Stimulated activated CD8-positive, alpha-beta memory T cell treated with anti-CD3 and anti-CD28 coated beads, Interleukin-2, amount 100 ng/mL, for 1 hour (primary cell): ENCODE data around the gene PHLPP1.

Experiments used
- DNase-seq, 2 donors: peaks; one replicate each; pipeline ENCODE4 v3.0.0-alpha.2; 2020; ENCODE audit warnings: low read depth in 2 of 2

The PHLPP1 gene

DNA sequence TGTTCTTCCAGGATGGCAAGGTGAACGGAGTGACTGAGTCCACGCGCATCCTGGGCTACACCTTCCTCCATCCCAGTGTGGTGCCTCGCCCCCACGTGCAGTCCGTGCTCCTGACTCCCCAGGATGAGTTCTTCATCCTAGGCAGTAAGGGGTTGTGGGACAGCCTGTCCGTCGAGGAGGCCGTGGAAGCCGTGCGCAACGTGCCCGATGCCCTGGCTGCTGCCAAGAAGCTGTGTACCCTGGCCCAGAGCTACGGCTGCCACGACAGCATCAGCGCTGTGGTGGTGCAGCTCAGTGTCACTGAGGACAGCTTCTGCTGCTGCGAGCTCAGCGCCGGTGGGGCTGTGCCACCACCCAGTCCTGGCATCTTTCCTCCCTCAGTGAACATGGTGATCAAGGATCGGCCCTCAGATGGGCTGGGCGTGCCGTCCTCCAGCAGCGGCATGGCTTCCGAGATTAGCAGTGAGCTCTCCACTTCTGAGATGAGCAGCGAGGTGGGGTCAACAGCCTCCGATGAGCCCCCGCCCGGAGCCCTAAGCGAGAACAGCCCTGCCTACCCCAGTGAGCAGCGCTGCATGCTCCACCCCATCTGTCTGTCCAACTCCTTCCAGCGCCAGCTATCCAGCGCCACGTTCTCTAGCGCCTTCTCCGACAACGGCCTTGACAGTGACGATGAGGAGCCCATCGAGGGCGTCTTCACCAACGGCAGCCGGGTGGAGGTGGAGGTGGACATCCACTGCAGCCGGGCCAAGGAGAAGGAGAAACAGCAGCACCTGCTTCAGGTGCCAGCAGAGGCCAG is 263.1 kb downstream of the PHLPP1 start:
- no peak for DNase-seq

- no peak for DNase-seq
These were observed 263.8 kb downstream of the PHLPP1 start for GRCh38 chr18:62979176-62979575.

GRCh38 chr18:62979900-62980299 is 264.6 kb downstream of the PHLPP1 start:
- no peak for DNase-seq

- DNase-seq = no peak
These were observed 266.2 kb downstream of the PHLPP1 start for GRCh38 chr18:62981566-62981965.

DNA sequence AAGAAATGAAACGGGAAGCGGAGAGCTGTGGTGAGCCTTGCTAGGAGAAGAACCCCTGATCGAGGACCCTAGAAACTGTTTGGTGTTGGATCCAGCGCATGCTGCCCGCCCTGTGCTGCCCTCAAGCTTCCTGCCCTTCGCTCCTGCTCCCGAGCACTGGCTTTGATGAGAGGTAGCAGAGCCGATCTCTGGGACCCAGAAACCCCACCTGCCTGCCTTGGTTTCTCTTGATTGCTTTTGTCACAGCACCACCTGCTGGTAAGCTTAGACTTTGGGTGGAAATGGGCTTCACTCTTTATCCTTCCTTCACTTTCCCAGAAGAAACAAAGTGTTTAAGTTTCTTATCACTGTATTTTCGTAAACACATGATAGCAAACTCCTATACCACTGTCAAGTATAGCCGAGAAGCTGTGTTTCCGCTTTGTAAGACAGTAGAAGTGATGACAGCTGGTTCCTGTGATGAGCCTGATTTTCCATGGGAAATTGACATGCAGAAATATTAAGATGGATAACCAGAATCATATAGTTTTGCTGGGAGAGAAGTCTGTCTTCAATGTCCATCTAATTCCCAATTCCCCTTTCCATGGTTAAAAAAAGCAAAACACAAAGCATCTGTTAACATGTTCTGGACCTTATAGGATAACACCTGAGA is 267.4 kb downstream of the PHLPP1 start:
- peak in 1 of 2 donors; percentile 9 for DNase-seq

- no peak for DNase-seq
These were observed 269.4 kb downstream of the PHLPP1 start for GRCh38 chr18:62984656-62985315.

- DNase-seq = no peak
These were observed 271.1 kb downstream of the PHLPP1 start for GRCh38 chr18:62986490-62986889.

DNA sequence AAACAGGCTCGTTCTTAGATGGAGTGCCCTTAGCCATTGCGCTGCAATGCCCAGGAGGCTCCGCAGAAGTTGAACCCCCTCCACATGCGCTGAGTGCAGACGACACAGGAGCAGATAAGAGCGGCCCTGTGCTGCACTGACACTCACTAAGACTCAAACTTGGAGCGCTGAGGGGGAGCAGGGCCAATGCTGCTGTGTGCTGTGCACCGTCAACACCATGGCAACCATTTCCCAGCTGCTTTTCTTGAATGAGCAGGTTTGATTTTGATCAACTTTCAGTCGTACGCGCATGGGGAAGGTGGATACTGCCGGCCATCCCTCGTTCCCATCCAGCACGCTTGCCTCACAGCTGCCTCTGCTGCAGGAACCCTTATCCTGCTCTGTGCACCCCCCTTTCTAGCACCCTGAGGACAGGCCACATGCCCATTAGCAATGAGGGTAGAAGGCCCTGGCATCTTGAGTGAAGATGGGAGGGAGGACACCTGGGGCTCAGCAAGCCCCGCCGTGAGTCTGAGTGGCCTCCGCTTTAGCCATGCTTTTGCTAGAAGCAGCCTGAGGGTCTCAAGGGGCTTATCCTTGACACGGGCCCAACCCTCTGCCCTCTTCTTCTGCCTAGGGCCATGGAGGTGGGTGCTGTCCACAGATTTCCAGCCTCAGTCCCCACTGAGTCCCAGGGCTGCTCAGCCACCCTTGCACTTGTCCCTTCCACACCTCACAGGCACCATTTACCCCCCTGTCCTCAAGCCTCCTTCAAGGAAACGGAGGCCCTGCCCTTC is 271.9 kb downstream of the PHLPP1 start:
- no peak for DNase-seq

GRCh38 chr18:62987859-62988258 is 272.5 kb downstream of the PHLPP1 start:
- DNase-seq = no peak

DNA sequence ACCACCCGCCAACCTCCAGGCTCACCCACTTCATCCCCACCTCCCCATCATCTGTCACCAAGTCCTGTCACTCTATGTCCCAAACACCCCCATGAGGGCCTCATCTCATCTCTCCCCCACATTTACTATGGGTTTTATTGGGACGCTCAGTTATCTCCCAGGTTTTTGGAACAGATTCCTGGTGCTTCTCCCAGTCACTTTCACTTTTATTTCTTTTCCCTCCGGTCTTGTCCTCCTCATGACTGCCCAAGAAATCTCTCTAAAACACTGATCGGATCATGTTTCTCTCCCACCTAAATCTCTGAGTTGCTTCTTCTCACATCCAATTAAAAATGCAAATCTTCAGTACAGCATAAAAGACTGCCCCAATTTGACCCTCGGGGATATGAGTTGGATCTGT is 273.1 kb downstream of the PHLPP1 start:
- no peak for DNase-seq

DNA sequence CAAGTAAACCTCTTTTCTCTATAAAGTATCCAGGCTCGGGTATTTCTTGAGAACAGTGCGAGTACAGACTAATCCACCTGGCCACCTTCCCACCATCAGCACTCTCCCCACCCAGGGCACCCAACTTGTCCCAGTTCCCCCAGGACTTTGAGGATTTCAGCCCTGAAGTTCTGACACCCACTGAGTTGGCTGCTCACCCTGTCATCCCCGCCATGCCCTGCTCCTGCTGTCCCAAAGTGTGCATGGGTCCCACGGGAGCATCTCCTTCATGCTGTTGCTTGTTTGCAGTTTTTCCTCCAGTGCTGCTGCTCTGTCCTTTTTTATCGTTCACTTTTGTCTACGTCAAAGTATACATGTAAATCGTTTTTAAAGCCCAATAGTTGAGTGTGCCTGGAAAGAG is 273.9 kb downstream of the PHLPP1 start:
- DNase-seq = no peak

DNA sequence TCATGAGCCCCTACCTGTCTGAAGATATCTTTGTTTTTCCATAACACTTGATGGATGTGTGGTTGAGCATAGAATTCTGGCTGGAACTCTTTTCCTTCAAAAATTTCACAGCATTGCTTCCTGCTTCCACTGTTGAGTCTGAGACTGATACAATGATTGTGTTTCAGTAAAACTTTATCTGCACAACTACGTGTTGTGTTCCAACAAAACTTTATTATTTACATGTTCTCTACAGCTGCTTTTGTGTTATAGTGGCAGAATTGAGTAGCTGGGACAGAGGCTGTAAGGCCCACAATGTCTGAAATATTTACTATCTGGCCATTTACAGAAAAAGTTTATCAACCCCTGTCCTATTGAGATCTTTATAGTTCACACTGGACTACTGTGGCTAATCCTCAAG is 275.3 kb downstream of the PHLPP1 start:
- no peak for DNase-seq

DNA sequence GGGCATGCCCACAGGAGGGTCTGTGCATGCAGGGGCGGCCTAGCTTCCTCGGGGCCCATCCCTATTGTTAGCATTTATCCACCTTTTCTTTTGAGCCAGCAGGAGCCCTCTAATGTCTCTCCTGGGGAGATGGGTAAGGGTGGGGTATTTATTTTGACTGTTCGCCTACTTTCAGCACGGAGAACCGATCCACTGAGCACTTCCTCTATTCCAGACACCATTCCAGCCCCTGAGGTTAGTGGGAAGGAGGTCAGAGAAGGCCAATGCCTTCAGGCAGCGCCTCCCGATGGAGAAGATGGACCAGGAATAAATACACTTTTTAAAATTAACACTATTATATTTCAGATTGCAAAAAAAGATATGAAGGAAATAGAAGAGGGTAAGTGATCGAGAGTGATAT is 276.0 kb downstream of the PHLPP1 start:
- DNase-seq = no peak

GRCh38 chr18:62991959-62992358 is 276.6 kb downstream of the PHLPP1 start:
- no peak for DNase-seq

- DNase-seq = no peak
These were observed 277.6 kb downstream of the PHLPP1 start for GRCh38 chr18:62992877-62993365.

DNA sequence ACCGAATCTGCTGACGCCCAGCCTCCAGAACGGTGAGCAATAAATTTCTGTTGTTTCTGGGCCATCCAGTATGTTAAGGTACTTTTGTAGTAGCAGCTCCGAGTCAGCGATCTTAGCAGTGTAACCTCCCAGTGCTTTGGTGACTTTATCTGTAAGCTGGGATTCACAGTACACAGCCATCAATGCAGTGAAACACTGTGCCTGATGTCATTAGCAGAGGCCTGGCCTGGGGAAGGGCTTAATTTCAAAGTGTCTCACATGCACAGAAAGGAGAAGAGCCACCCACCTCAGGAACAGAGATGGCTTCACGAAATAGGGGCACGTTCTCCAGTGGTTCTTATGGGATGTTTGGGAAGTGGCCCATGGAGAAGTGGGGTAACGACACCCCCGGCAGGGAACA is 281.2 kb downstream of the PHLPP1 start:
- no peak for DNase-seq

DNA sequence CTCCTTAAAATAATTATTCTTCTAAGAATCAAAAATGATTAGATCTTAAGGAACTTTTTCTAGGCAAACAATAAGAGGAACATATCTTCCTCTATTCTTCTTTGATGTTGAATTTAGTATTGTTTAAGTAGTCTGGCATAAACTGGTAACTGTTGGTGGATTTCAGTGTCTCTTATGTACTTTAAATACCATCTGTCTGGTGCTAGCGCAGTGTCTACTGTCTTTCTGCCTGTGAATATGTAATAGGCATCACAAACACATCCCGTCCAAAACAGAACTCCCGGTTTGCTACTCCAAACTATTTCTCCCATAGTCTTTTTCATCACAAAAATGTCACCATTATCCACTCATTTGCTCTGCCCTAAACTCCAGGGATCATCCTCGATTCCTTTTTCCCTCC is 281.7 kb downstream of the PHLPP1 start:
- no peak for DNase-seq

DNA sequence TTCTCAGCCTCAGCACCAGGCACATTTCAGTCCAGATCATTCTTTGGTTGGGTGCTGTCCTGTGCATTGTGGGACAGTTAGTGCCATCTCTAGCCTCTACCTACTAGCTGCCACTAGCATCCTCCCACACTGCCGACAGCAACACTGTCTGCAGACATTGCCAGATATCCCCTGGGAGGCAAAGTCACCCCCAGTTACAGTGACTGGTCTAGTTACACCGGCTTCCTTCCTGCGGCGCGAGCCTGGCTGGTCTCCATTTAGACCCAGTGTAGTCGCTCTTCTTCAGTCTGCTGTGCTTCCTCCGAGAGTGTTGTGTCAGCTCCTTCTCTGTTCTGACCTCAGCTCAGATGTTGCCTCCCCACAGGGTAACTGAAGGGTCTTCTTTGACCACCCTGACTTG is 283.1 kb downstream of the PHLPP1 start:
- no peak for DNase-seq

DNA sequence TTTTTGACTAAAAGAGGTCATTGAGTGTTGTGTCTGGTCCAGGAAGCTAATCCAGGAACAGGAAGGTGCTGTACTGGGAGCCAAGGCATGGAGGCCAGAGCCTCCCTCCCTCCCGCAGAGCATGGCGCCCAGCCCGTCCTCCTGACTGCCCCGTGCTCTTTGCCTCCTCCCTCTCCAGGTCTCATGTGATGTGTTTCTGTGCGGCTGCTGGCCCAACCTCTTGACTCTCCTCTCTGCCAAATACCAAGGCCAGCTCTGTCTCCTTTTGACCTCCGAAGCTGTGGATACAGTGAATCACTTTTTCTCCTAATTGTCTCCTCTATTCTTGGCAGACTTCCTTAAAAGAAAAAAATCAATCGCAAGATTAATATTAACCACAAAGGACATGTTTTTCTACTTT is 284.1 kb downstream of the PHLPP1 start:
- DNase-seq = no peak

- DNase-seq = no peak
These were observed 284.6 kb downstream of the PHLPP1 start for GRCh38 chr18:62999921-63000320.

- no peak for DNase-seq
These were observed 285.5 kb downstream of the PHLPP1 start for GRCh38 chr18:63000839-63001238.

DNA sequence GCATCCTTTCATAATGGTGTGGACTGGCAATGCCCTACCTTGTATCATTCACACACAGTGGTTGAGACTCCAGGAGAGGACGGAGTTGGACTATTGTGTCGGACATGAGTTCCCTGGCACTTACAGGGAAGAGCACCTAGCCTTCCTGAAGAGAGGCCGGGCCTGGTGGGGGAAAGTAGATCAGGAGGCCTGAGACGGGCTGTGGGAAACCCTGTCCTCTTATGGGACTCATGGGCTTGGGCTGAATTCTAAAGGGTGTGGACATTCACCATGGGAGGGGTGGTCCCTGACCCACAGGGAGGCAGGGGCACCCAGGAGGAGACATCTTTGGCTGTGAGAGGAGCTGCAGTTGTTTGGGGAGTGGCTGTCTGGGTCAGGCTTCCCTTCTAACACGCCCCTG is 286.5 kb downstream of the PHLPP1 start:
- DNase-seq = no peak
